HG03280 (cell line): ENCODE data around the gene SLC4A2.
"Not testable (repeated sequence)": the region's sequence is repeated elsewhere in the genome, so short reads cannot be mapped to it uniquely, and the experiment has no call there.

Experiments used
- ATAC-seq: cut with Tn5 transposase; IDR thresholded peaks from one replicate; pipeline ENCODE4 v1.9.1; 2021; ENCODE audit warnings: mild to moderate bottlenecking, moderate library complexity; ENCODE audit not compliant: unreplicated experiment

Gene SLC4A2

DNA sequence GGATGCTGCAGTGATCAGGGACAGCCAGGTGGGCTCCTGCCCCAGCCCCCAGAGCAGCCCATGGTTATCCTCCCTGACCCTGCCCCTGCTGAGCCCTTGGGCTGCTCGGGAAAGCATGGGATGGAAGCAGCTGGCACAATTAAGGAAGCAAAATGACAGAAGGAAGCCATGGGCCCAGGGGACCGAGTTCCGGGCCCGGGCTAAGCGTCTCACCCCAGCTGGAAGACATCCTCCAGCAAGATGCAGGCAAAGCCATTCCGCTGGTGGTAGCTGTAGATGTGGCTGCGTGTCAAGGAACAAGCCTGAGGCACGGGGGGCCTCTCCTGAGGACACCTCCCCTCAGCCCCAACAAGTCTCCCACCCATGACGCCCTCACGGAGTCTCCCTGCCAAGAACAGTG, 36.2 kb upstream of the SLC4A2 start:
- no peak for ATAC-seq

DNA sequence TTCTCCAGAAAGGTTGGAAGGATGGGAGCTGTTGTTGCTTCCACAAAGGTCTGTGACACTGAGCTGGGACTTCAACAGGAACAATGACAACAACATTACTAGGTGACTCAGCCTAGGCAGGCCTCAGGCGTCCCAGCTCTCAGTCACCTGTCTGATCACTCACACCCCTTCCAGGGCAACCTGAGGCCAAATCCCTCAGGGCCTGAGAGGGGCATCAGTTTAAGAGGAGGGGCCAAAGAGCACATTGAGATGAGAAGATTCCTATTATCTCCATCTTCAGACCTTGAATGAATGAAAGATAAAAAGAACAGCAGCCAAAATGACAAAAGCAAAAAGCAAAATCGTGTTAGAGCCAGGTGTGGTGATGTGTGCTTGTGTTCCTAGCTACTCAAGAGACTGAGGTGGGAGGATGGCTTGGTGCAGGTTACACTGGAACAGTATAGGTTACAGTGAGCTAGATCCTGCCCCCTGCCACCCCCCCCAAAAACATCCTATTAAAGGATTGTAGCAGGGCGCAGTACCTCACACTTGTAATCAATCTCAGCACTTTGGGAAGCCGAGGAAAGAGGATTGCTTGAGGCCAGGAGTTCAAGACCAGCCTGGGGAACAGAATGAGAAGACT, 34.8 kb upstream of the SLC4A2 start, which contains the start of gene ATG9B:
TSS of gene ATG9B (minus strand) at position 60 of the 622 bp plus-strand sequence. CDS start 71 bp downstream, outside the sequence.
- no peak for ATAC-seq

DNA sequence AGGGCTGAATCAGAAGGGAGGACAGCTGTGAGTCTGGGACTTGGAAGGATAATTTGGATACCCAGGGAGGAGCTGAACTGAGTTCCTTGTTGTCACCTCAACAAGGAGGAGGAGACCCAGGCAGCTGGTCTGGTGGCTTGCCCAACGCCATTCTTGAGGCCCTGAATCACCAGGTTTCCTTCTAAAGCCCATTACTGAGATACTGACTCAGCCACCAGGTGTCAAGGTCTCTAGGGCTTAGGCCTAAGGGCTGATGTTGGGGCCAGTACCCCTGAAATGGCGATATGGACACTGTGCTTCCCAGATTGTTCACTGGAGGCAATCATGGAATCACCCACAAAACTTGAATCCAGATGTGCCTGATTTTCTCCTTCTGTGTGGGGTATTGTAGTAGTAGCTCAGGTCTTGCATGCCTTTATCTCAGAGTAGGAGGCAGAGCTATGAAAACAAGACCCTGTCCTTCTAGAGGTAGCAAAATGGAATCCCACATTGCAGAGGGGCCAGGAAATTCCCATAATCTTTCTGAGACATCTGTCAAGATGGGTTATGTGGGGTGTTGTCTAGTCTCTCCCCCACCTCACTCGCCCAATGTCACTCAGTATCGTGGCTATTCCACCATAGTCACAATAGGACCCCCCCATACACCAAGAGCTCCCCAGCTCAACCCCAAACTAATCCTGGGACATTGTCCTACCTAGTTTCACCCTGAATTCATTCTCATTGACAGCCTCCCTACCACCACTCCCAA, 33.3 kb upstream of the SLC4A2 start:
- no peak for ATAC-seq

DNA sequence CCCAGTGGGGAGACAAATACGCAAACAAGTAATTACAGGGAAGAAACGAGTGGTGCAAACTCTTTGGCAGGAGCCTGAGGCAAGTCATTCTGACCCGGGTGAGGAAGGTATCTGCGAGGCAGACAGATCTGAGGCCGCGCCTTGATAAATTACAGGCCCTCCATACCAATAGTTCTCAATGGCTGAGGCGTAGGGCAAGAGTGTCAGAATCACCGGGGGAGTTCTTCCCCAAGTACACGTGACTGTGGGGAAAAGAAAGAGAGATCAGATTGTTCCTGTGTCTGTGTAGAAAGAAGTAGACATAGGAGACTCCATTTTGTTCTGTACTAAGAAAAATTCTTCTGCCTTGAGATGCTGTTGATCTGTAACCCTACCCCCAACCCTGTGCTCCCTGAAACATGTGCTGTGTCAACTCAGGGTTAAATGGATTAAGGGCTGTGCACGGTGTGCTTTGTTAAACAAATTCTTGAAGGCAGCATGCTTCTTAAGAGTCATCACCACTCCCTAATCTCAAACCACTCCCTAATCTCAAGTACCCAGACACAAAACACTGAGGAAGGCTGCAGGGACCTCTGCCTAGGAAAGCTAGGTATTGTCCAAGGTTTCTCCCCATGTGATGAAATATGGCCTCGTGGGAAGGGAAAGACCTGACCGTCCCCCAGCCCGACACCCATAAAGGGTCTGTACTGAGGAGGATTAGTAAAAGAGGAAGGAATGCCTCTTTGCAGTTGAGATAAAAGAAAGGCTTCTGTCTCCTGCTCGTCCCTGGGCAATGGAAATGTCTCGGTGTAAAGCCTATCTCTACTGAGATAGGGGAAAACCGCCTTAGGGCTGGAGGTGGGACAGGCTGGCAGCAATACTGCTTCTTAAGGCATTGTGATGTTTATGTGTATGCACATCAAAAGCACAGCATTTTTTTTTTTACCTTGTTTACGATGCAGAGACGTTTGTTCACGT, 32.3 kb upstream of the SLC4A2 start:
- not testable (repeated sequence) for ATAC-seq

DNA sequence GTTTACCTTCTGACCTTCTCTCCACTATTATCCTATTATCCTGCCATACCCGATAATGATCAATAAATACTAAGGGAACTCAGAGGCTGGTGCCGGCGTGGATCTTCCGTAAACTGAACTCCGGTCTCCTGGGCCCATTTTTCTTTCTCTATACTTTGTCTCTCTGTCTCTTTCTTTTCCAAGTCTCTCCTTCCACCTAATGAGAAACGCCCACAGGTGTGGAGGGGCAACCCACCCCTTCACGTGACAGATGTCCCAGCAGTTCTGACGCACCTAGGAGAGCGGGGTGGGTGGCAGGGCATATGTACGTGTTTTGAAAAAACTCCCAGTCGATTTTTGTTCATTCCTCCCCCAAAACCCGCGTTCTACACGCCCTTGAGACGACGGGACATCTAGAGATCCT, 31.7 kb upstream of the SLC4A2 start:
- peak; percentile 5 for ATAC-seq

DNA sequence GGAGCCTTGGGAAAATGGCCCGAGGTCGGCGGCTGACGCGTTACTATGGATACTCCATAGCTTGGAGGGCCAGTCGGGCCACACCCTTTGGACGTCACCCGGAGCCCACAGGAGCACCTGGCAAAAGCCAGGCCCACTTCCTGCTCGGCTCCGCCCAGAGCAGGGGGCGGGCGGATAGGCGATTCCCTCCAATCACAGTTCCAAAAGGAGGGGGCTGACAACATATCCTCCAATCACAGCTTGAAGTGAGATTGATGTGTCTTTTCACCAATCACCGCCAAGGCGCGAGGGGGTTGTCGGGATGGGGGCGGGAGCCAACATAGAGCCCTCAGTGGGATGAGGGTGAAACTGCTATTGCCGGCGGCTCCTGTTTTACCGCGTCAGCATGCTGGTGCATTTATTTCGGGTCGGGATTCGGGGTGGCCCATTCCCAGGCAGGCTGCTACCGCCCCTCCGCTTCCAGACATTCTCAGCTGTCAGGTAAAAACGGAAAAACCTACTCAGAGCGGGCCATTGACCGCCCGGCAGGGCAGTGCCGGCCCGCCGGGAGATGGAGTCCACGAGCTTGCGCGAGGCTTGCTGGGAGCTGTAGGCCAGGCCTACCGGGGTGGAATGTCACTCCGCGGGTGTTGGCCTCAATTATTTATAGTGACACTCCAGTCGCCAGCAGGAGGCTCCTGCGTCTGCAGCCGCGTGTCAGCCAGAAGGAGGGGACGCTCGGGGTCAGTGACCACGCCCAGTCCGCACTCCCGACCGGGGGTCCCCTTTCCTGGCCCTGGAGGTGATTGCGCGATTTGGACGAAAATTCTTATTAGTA, 31.1 kb upstream of the SLC4A2 start, which contains the start of gene ABCB8:
TSS of gene ABCB8 (plus strand) at position 320 of the 817 bp plus-strand sequence. CDS start at position 386, 66 bp downstream.
- peak; percentile 97 for ATAC-seq

DNA sequence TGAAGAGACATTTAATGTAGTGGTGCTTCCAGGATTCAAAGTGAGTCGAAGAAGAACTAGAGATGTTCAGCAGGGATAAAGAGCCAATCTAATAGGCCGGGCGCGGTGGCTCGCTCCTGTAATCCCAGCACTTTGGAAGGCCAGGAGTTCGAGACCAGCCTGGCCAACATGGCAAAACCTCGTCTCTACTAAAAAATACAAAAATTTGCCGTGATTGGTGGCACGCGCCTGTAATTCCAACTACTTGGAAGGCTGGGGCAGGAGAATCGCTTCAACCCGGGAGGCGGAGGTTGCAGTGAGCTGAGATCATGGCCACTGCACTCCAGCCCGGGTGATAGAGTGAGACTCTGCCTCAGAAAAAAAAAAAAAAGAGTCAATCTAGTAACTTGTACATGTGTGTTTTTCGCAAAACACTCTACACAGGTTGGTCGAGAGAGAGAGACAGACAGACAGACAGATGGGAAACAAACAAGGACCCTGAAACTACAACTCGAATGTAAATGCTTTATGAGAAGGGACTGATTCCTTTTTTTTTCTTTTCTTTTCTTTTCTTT, 30.4 kb upstream of the SLC4A2 start:
- no peak for ATAC-seq

DNA sequence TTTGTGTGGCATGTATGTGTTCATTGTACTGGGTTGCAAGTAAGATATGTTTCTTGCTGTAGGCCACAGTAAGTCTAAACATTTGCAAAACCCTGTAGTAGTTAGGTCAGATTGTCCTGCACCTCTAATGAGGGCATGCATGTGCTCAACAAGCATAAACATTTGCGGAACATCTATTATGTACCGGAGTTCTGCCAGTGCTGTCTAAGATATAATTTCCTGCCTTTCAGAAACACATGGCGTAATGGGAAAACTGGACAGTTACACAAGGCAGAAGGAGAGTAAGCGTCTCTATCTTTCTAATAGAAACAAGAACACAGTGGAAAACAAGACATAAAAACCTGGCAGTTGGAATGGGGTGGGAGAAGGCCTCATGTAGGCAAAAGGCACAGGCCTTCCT, 28.4 kb upstream of the SLC4A2 start:
- no peak for ATAC-seq

DNA sequence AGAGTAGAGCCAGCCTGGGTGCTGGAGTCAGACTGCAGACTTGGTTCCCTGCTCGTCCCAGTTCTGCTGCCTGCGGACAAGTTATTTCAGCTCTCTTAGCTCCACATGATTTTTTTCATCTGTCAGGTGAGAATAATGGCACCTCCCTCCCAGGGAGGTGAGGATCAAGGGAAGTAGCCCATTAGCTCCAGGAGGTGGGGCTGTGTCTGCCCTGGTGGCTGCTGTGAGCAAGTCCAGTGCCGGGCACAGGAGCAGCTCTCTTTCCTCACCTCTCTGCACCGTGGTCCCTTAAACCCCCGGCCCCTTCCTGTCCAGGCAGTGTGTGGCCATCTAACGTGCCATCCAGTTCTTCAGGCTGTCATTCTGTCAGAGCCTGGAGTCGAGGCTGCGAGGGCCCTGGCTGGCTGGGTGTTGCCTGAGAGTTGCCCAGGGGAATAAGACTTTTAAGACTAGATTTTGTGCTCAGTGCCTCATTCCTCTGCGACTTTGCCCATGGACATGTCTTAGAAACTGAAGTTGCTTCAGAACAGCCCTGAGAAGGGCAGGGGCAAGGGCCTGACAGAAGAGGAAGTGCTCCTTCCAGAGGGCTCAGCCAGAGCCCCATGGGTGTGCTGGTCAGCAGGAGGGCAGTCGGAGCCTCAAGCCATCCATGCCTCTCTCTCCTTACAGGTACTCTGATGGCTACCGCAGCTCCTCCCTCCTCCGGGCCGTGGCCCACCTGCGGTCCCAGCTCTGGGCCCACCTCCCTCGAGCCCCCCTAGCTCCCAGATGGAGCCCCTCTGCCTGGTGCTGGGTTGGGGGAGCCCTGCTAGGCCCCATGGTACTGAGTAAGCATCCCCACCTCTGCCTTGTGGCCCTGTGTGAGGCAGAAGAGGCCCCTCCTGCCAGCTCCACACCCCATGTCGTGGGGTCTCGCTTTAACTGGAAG, 26.2 kb upstream of the SLC4A2 start:
- ATAC-seq, result no peak

DNA sequence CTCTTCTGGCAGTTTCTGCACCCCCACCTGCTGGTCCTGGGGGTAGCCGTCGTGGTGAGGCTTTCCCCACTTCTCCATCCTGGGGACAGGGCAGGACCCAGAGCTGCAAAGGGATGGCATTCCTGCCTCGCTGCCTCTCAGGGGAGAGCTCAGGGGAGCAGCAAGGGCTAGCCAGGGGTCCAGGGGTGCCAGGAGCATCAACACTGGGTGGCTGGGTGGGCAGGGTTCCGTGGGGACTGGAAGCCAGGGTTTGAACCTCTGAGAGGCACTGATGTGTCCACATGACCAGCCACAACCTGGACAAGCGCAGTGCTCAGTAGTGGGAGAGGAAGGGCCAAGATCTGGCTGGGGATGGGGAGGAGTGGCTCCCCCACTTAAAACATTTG, 25.5 kb upstream of the SLC4A2 start:
- ATAC-seq, result no peak

DNA sequence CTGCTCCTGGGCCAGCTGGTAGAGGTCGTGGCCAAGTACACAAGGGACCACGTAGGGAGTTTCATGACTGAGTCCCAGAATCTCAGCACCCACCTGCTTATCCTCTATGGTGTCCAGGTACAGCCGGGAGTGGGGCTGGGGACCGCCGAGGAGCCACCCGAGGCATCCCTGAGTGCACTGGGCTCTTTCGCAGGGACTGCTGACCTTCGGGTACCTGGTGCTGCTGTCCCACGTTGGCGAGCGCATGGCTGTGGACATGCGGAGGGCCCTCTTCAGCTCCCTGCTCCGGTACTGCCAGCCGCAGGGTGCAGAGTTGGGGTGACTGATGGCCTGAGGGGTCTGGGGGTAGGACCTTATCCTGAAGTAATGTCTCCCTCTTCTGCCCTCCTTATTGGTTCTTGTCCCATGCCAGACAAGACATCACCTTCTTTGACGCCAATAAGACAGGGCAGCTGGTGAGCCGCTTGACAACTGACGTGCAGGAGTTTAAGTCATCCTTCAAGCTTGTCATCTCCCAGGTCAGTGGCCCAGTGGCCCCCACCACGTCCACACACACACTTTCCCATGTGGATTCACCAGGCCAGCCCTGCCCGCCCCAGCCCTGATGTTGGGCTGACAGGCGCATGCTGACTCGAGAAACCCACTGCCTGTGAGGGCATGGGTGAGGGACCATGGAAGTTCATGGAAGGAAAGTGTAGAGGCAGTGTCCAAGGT, 24.9 kb upstream of the SLC4A2 start:
- ATAC-seq, result no peak

DNA sequence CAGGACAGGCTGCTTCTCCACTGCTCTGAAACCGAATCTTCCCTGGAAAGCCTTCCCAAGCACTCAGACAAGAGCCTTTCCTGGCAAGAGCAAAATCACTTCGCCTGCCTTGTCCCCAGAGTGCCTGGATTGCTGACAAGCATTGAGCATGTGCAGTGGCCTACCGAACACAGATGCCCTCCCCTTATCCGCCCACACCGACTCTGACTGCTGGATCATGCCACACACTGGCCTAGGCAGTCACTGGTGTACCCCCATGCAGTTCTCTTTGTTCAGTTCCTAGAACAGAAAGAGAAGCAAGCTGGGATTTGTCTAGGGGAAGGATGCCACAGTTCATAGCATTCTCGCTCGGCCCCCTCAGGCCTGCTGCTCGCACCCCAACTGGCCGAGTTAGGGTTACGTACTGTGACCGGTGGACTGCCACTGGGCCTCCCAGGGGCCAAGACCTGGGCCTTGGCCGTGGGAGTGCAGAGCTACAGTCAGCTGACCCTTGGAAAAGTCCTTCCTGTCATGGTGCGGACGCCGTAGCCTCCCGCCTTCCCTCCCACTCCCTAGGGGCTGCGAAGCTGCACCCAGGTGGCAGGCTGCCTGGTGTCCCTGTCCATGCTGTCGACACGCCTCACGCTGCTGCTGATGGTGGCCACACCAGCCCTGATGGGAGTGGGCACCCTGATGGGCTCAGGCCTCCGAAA, 24.2 kb upstream of the SLC4A2 start:
- ATAC-seq, result no peak

DNA sequence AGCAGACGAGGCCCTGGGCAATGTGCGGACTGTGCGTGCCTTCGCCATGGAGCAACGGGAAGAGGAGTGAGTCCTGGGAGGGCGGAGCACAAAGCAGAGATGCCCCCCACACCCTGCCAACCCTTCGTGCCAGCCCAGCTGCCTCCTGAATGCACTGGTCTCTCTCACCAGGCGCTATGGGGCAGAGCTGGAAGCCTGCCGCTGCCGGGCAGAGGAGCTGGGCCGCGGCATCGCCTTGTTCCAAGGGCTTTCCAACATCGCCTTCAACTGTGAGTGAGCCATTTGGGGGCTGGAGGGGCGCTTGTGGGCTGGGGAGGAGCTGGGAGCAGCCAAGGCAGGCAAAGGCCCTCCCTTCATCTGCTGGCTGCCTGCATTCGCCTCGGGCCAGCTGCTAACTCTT, 23.5 kb upstream of the SLC4A2 start:
- ATAC-seq, result no peak

DNA sequence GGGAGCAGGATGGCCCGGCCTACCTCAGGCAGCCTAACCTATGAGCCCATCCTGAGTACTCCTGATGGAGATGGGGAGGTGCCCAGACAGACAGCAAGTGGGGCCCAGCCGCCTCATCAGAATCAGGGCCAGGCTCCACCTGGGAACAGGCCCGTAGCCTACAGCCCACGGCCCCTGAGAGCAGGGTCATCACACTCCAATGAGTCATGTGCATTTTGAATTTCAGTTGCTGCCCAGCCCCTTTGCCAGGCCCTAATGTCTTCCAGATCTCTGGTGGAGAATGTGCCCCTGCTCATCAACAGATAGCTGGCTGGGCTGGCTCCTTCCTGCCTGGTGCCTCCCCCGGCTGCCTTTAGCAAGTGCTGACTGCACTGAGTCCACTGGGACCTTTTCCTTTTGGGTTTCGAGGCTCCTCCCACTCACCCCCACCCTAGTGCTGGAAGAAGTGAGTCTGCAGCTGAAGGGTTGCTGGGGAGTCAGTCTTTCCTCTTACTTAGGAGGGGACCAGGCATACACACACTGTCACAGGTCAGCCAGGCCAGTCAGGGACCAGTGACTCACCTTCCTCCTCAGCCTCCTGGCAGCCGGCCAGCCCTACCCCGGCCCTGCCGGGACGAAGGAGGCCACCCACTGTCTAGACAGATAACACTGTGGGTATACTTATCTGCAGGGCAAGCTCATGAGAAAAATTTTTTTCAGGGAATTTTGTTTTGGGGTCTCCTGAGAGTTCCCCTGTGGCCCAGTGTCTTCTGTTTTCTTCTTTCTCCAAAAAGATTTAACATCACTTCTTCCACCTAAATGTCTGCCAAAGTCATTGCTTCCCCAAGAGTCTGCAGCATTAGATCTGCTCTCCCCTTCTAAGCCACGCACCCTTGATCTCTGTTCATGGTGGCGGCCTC, 20.2 kb upstream of the SLC4A2 start:
- ATAC-seq, result no peak

DNA sequence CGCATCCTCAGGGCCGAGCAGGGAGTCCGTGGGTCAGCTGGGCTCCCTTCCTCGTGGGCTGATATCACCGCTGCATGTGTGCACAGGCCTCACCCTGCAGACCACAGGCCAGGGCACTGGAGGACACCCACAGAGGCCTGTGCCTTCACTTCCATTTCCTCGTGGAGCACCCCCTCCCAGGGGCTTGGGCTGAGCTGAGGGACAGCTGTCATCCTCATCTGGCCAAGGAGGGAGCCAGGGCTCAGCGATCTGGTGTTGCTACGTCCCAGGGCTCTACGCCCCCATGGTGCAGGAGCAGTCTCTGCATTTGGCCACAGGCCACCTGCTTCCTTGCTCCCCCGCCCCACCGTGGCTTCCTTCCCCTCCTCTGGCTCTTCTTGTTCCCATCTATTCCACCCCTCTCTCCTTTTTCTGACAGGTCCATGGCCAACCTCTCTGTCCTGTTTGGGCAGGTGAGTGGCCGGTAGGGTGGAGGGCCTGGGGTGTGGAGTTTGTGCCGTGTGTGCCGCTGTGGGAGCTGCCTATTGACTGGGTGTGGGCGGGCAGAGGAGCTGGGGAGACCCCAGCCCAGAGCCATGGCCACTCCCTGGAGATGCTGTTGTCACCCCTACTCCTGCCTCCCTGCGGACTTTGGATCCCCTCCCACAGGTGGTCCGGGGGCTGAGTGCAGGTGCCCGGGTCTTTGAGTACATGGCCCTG, 19.4 kb upstream of the SLC4A2 start:
- no peak for ATAC-seq
